HT1080 (cell line): Measurements from ENCODE around the gene C2orf15. TPM values are rescaled to one million over a fixed set of nuclear protein-coding genes. Genes with fewer than 3 reads are reported as not detected.
A peak's percentile ranks its signal among the peaks of the same experiment; 100 is the strongest.
"Not testable (repeated sequence)": the region's sequence is repeated elsewhere in the genome, so short reads cannot be mapped to it uniquely, and the experiment has no call there.

ENCODE experiments used
- DNase-seq: peaks from one replicate; pipeline ENCODE4 v3.0.0-alpha.2; 2015; ENCODE audit warnings: low read depth
- small RNA-seq: library from RNA; depleted of rRNA; stranded (forward); fragments of <200 nt; gene quantifications from one replicate; pipeline ENCODE3, GENCODE V24; 2014
- total RNA-seq: library from RNA; depleted of rRNA; stranded (reverse); fragments of >200 nt; shearing (Covaris generic); gene quantifications from 2 replicates; pipeline ENCODE4 v1.2.3, GENCODE V29; 2014; rRNA removed

The C2orf15 gene
- total RNA-seq, 1 experiment from 2014 or later, result 0.23 TPM

GRCh38 chr2:99159594-99159993 lies 18.1 kb downstream of the C2orf15 start:
- no peak for DNase-seq

- DNase-seq, result no peak
Measured at GRCh38 chr2:99166218-99166617, 24.7 kb downstream of the C2orf15 start.

GRCh38 chr2:99169534-99169933 lies 28.0 kb downstream of the C2orf15 start:
- no peak for DNase-seq

- DNase-seq, result no peak
Measured at GRCh38 chr2:99171377-99172140, 30.1 kb downstream of the C2orf15 start.

GRCh38 chr2:99180755-99181623 lies 39.5 kb downstream of the C2orf15 start, which contains the start of the genes MITD1 and MRPL30:
MITD1 (minus strand) TSS chr2:99181058; CDS start chr2:99180981, 77 bp downstream.
MRPL30 (plus strand) TSS chr2:99181184; CDS start chr2:99186204, 5,020 bp downstream.
- peak; percentile 93 for DNase-seq

GRCh38 chr2:99181624-99182000 lies 40.1 kb downstream of the C2orf15 start:
- DNase-seq, result no peak

- no peak for DNase-seq
Measured at GRCh38 chr2:99183025-99183424, 41.5 kb downstream of the C2orf15 start.

- no peak for DNase-seq
Measured at GRCh38 chr2:99184811-99185210, 43.3 kb downstream of the C2orf15 start.

- DNase-seq, result peak; percentile 11
Measured at GRCh38 chr2:99187011-99187410, 45.5 kb downstream of the C2orf15 start.

- DNase-seq, result no peak
Measured at GRCh38 chr2:99188357-99188756, 46.9 kb downstream of the C2orf15 start.

GRCh38 chr2:99190548-99190947 lies 49.0 kb downstream of the C2orf15 start:
- DNase-seq, result no peak

- not testable (repeated sequence) for DNase-seq
Measured at GRCh38 chr2:99192364-99192763, 50.9 kb downstream of the C2orf15 start.

GRCh38 chr2:99198103-99198841 lies 56.8 kb downstream of the C2orf15 start:
- DNase-seq, result no peak

- DNase-seq, result no peak
Measured at GRCh38 chr2:99200076-99200800, 58.7 kb downstream of the C2orf15 start.

Small RNA genes lying within 50 kb of the gene (small RNA-seq; reads per million reads assigned to genes)
- not detected for gene AC092587.1

Other genes with a start within 250 kb of the C2orf15 start
- 0.07 TPM in 1 of 2 replicates, not detected in the other for gene CRACDL, start 205.5 kb upstream of the C2orf15 start, total RNA-seq
- 2.8 and 6.7 TPM in 2 replicates for gene TSGA10, start 13.2 kb downstream of the C2orf15 start, total RNA-seq
- 6.6 and 7.8 TPM in 2 replicates for gene LIPT1, start 13.3 kb downstream of the C2orf15 start, total RNA-seq
- 21.0 and 21.4 TPM in 2 replicates for gene MITD1, start 39.4 kb downstream of the C2orf15 start, total RNA-seq
- gene MRPL30, start 39.5 kb downstream of the C2orf15 start, total RNA-seq, result 50.1 and 57.3 TPM in 2 replicates
- 0.37 and 0.61 TPM in 2 replicates for gene LYG2, start 114.0 kb downstream of the C2orf15 start, total RNA-seq
- 0.17 TPM in 1 of 2 replicates, not detected in the other for gene LYG1, start 159.5 kb downstream of the C2orf15 start, total RNA-seq
- 65.7 and 67.4 TPM in 2 replicates for gene TXNDC9, start 194.6 kb downstream of the C2orf15 start, total RNA-seq
- gene EIF5B, start 195.7 kb downstream of the C2orf15 start, total RNA-seq, result 22.6 and 37.3 TPM in 2 replicates